ENCODE data around the gene PRDX2. TPM values are rescaled to one million over a fixed set of nuclear protein-coding genes. Genes with fewer than 3 reads are reported as not detected.

PRDX2 gene
- polyA plus RNA-seq, 1 of the 3 experiments (the other 2 are of a cell fraction): 341 TPM

Small RNAs within 50 kb of the gene (small RNA-seq; reads per million reads assigned to genes)
- 0 to 0.52 (median 0) reads per million in 7 experiments for gene MIR5684

Other genes with a start within 250 kb of the PRDX2 start
- gene ZNF490, start 191.0 kb downstream of the PRDX2 start, polyA plus RNA-seq (2012; rRNA removed): 1.3 TPM in 2 replicates
- gene ZNF791, start 190.9 kb downstream of the PRDX2 start, polyA plus RNA-seq (2012; rRNA removed): 8.9 and 9.3 TPM in 2 replicates
- 43.2 and 47.0 TPM in 2 replicates for gene MAN2B1, start 135.1 kb downstream of the PRDX2 start, polyA plus RNA-seq (2012; rRNA removed)
- 12.8 and 18.2 TPM in 2 replicates for gene WDR83, start 135.0 kb downstream of the PRDX2 start, polyA plus RNA-seq (2012; rRNA removed)
- 179 and 192 TPM in 2 replicates for gene DHPS, start 119.9 kb downstream of the PRDX2 start, polyA plus RNA-seq (2012; rRNA removed)
- not detected in 2 replicates for gene GNG14, start 113.8 kb downstream of the PRDX2 start, polyA plus RNA-seq (2012; rRNA removed)
- gene FBXW9, start 105.2 kb downstream of the PRDX2 start, polyA plus RNA-seq (2012; rRNA removed): 25.9 and 26.6 TPM in 2 replicates
- 82.4 and 112 TPM in 2 replicates for gene TNPO2, start 77.9 kb downstream of the PRDX2 start, polyA plus RNA-seq (2012; rRNA removed)
- gene TRIR, start 67.1 kb downstream of the PRDX2 start, polyA plus RNA-seq (2012; rRNA removed): 294 and 466 TPM in 2 replicates
- 250 and 264 TPM in 2 replicates for gene GET3, start 64.3 kb downstream of the PRDX2 start, polyA plus RNA-seq (2012; rRNA removed)
- gene BEST2, start 50.0 kb downstream of the PRDX2 start, polyA plus RNA-seq (2012; rRNA removed): not detected in 2 replicates
- gene HOOK2, start 26.2 kb downstream of the PRDX2 start, polyA plus RNA-seq (2012; rRNA removed): 23.9 and 33.0 TPM in 2 replicates
- gene JUNB, start 10.3 kb downstream of the PRDX2 start, polyA plus RNA-seq (2012; rRNA removed): 165 and 224 TPM in 2 replicates
- not detected in 2 replicates for gene THSD8, start 269 bp upstream of the PRDX2 start, polyA plus RNA-seq (2012; rRNA removed)
- 35.2 and 48.1 TPM in 2 replicates for gene RNASEH2A, start 4.8 kb upstream of the PRDX2 start, polyA plus RNA-seq (2012; rRNA removed)
- gene RTBDN, start 32.8 kb upstream of the PRDX2 start, polyA plus RNA-seq (2012; rRNA removed): 0.47 and 0.72 TPM in 2 replicates
- gene MAST1, start 36.7 kb upstream of the PRDX2 start, polyA plus RNA-seq (2012; rRNA removed): 4.3 and 9.7 TPM in 2 replicates
- gene DNASE2, start 79.6 kb upstream of the PRDX2 start, polyA plus RNA-seq (2012; rRNA removed): 29.8 and 40.7 TPM in 2 replicates
- not detected in 2 replicates for gene KLF1, start 85.4 kb upstream of the PRDX2 start, polyA plus RNA-seq (2012; rRNA removed)
- 29.4 and 36.6 TPM in 2 replicates for gene GCDH, start 89.4 kb upstream of the PRDX2 start, polyA plus RNA-seq (2012; rRNA removed)
- 0.44 and 1.1 TPM in 2 replicates for gene SYCE2, start 117.5 kb upstream of the PRDX2 start, polyA plus RNA-seq (2012; rRNA removed)
- 56.8 and 170 TPM in 2 replicates for gene FARSA, start 131.9 kb upstream of the PRDX2 start, polyA plus RNA-seq (2012; rRNA removed)
- 1,316 and 1,334 TPM in 2 replicates for gene CALR, start 136.8 kb upstream of the PRDX2 start, polyA plus RNA-seq (2012; rRNA removed)
- gene RAD23A, start 144.1 kb upstream of the PRDX2 start, polyA plus RNA-seq (2012; rRNA removed): 60.4 and 116 TPM in 2 replicates
- 65.7 and 91.8 TPM in 2 replicates for gene GADD45GIP1, start 155.4 kb upstream of the PRDX2 start, polyA plus RNA-seq (2012; rRNA removed)
- gene DAND5, start 167.8 kb upstream of the PRDX2 start, polyA plus RNA-seq (2012; rRNA removed): 1.0 and 1.6 TPM in 2 replicates
- gene NFIX, start 193.7 kb upstream of the PRDX2 start, polyA plus RNA-seq (2012; rRNA removed): 5.1 and 14.8 TPM in 2 replicates